Lung microvascular endothelial cell (primary cell): ENCODE measurements around the gene LMNA. TPM values are rescaled to one million over a fixed set of nuclear protein-coding genes. Genes with fewer than 3 reads are reported as not detected.
"Not testable (repeated sequence)": the region's sequence is repeated elsewhere in the genome, so short reads cannot be mapped to it uniquely, and the experiment has no call there.

Experiments
- DNase-seq, 2 donors: peaks; one replicate each; pipeline versions ENCODE4 v3.0.0 to v3.0.0-alpha.2; 2010; ENCODE audit warnings: low read depth in 2 of 2
- total RNA-seq: library from RNA; depleted of rRNA; stranded (reverse); fragments of >200 nt; gene quantifications from 2 replicates; pipeline ENCODE4 v1.2.1, GENCODE V29; 2014

LMNA gene
- total RNA-seq, result 187 and 399 TPM in 2 replicates

- peak; percentile 94 for DNase-seq
Measured at GRCh38 chr1:156114101-156114918, at the start of gene LMNA. Gene LMNA, plus strand, starts transcription at chr1:156114711. Its CDS starts 208 bp downstream, at chr1:156114919.

GRCh38 chr1:156065212-156065611 lies 49.3 kb upstream of the LMNA start:
- DNase-seq, result no peak

- DNase-seq, result no peak
Measured at GRCh38 chr1:156065871-156066270, 48.6 kb upstream of the LMNA start.

GRCh38 chr1:156067262-156067661 lies 47.2 kb upstream of the LMNA start:
- no peak for DNase-seq

- peak; percentile 43 to 56 for DNase-seq
Measured at GRCh38 chr1:156069490-156070455, 44.7 kb upstream of the LMNA start.

- DNase-seq, result no peak
Measured at GRCh38 chr1:156070548-156070947, 44.0 kb upstream of the LMNA start.

GRCh38 chr1:156071332-156071816 lies 43.1 kb upstream of the LMNA start:
- not testable (repeated sequence) for DNase-seq

GRCh38 chr1:156072251-156072650 lies 42.3 kb upstream of the LMNA start:
- no peak for DNase-seq

GRCh38 chr1:156073110-156073687 lies 41.3 kb upstream of the LMNA start:
- DNase-seq, result no peak

- DNase-seq, result no peak
Measured at GRCh38 chr1:156073740-156074139, 40.8 kb upstream of the LMNA start.

- DNase-seq, result no peak
Measured at GRCh38 chr1:156074661-156075060, 39.9 kb upstream of the LMNA start.

- DNase-seq, result no peak
Measured at GRCh38 chr1:156075162-156075561, 39.3 kb upstream of the LMNA start.

GRCh38 chr1:156075775-156076204 lies 38.7 kb upstream of the LMNA start:
- DNase-seq, result no peak

- DNase-seq, result peak; percentile 32
Measured at GRCh38 chr1:156076609-156077429, 37.7 kb upstream of the LMNA start.

GRCh38 chr1:156077430-156077760 lies 37.1 kb upstream of the LMNA start:
- no peak for DNase-seq

- no peak for DNase-seq
Measured at GRCh38 chr1:156078728-156079127, 35.8 kb upstream of the LMNA start.

GRCh38 chr1:156079762-156080161 lies 34.7 kb upstream of the LMNA start:
- DNase-seq, result no peak

GRCh38 chr1:156080241-156080862 lies 34.2 kb upstream of the LMNA start:
- DNase-seq, result no peak

- no peak for DNase-seq
Measured at GRCh38 chr1:156080863-156081179, 33.7 kb upstream of the LMNA start.

- no peak for DNase-seq
Measured at GRCh38 chr1:156081180-156081916, 33.2 kb upstream of the LMNA start.
